ENCODE data around the gene TMEM62. TPM values are rescaled to one million over a fixed set of nuclear protein-coding genes. Genes with fewer than 3 reads are reported as not detected.

Gene TMEM62
- total and polyA plus RNA-seq, 10 of the 15 experiments (the other 5 are each of a cell fraction or from before 2014, with no cell fraction given), result 7.0 to 26.8 (median 14.9) TPM

DNA sequence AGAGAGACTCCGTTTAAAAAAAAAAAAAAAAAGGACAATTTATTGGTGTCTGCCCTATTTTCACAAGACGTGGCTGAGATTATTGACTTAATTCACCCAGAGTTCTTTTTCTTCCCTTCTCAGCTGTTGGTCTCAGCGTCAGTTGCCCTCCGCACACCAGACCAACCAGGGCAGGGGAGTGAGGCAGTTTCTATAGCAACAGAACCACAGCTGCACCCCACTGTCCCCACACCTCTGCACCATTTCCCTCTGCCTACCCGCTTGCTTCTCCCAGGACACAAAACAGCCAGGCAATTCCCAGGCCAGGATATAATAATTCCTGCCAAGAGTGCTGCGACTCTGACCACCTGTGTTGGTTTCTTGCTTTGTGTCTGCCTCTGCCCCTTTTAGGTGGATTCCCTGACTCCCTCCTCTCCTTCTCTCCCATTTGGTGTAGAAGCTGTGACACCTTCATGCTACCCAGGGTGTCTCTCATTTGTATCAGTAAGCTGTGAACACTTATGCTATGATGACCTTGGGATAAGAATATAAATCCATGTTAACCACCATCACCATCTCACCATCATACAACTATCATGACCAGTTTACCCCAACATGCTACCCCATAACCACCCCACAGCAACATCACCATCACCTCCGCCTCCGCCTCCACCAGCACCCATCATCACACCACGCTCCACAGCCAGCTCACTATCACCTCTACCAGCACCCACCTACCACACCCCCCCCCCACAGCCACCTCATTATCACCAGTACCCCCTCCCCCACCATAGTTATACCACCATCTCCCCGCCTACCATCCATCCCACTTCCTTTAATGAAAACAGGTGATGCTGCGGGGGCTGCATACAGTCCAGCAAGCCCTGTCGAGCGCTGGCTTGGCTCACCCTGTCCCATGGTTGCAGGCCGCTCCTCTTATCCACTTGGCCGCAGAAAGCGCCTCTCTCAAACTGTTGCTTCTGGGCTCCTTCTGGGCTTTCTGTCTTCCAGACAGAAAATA lies 86.8 kb downstream of the TMEM62 start:
- no peak for DNase-seq (ENCODE audit: low read depth, low spot score)
- intact Hi-C loops (cut with micrococcal nuclease; ENCODE audit: unreplicated experiment), result no loop called here
- 75% methylated on average over 12 of the region's 16 CpGs for WGBS (ENCODE audit: insufficient coverage, insufficient replicate concordance, low lambda C conversion rate, missing lambda C conversion rate)
- in situ Hi-C loops (cut with MboI), result no loop called here
- ChIA-PET POLR2A (no interaction called here), RAD21 (ENCODE audit: unreplicated experiment) (interaction anchor here (1.1 kb wide), 1 partner anchor 66 kb away, joined by 3 read pairs; no protein-coding TSS in a partner anchor), SMC1A (ENCODE audit: uncharacterized antibody, unreplicated experiment) (no interaction called here), CTCF (interaction anchor here (1.0 to 2.4 kb wide), 4 partner anchors 16 to 65 kb away, joined by 3 to 7 read pairs (median 5); partner anchors contain the start of gene TGM5)
- no peak overlapping the region for H3K27ac ChIP-seq (ENCODE audit: control insufficient read depth, insufficient read depth)
- no peak for ATAC-seq
- no TSS peak for BruUV-seq (replicated peaks)
- no peaks in the 10 kb centered on the region for H4K20me1 ChIP-seq (ENCODE audit: control insufficient read depth, insufficient read depth)
- no peak for FAIRE-seq
- TF ChIP-seq, protein P1, sequence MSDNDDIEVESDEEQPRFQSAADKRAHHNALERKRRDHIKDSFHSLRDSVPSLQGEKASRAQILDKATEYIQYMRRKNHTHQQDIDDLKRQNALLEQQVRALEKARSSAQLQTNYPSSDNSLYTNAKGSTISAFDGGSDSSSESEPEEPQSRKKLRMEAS (IDR thresholded peaks at IDR 0.05; ENCODE audit: low read depth, low read length), result no peak
- TF ChIP-seq, protein P2, sequence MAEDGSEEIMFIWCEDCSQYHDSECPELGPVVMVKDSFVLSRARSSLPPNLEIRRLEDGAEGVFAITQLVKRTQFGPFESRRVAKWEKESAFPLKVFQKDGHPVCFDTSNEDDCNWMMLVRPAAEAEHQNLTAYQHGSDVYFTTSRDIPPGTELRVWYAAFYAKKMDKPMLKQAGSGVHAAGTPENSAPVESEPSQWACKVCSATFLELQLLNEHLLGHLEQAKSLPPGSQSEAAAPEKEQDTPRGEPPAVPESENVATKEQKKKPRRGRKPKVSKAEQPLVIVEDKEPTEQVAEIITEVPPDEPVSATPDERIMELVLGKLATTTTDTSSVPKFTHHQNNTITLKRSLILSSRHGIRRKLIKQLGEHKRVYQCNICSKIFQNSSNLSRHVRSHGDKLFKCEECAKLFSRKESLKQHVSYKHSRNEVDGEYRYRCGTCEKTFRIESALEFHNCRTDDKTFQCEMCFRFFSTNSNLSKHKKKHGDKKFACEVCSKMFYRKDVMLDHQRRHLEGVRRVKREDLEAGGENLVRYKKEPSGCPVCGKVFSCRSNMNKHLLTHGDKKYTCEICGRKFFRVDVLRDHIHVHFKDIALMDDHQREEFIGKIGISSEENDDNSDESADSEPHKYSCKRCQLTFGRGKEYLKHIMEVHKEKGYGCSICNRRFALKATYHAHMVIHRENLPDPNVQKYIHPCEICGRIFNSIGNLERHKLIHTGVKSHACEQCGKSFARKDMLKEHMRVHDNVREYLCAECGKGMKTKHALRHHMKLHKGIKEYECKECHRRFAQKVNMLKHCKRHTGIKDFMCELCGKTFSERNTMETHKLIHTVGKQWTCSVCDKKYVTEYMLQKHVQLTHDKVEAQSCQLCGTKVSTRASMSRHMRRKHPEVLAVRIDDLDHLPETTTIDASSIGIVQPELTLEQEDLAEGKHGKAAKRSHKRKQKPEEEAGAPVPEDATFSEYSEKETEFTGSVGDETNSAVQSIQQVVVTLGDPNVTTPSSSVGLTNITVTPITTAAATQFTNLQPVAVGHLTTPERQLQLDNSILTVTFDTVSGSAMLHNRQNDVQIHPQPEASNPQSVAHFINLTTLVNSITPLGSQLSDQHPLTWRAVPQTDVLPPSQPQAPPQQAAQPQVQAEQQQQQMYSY (CRISPR knock-in tag; IDR thresholded peaks at IDR 0.05), result no peak
- TF ChIP-seq NR2F1 (conservative IDR thresholded peaks at IDR 0.05) (no peak), GABPA (IDR thresholded peaks at IDR 0.05; ENCODE audit: low read depth) (no peak), ZNF24 (IDR thresholded peaks at IDR 0.05) (no peak), ZNF207 (IDR thresholded peaks at IDR 0.05; ENCODE audit: borderline replicate concordance) (no peak), KLF5 (IDR thresholded peaks at IDR 0.05; ENCODE audit: partially characterized antibody) (no peak)
- TF ChIP-seq, protein P3, sequence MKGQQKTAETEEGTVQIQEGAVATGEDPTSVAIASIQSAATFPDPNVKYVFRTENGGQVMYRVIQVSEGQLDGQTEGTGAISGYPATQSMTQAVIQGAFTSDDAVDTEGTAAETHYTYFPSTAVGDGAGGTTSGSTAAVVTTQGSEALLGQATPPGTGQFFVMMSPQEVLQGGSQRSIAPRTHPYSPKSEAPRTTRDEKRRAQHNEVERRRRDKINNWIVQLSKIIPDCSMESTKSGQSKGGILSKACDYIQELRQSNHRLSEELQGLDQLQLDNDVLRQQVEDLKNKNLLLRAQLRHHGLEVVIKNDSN (IDR thresholded peaks at IDR 0.05; ENCODE audit: borderline replicate concordance, extremely low read length, insufficient read depth, low read depth, low read length), result no peak
- H3K4me3 ChIP-seq, result no peak overlapping the region
- no peaks in the 10 kb centered on the region; the same call in 2 of the 3 replicates for H3K9me3 ChIP-seq (replicated peaks; ENCODE audit: control insufficient read depth, insufficient read depth, low read length)
- H3K4me1 ChIP-seq (ENCODE audit: control insufficient read depth, insufficient read depth, low read length), result no peaks in the 10 kb centered on the region
- no peak overlapping the region for H3K4me2 ChIP-seq (ENCODE audit: control insufficient read depth, insufficient read depth)
- no peaks in the 10 kb centered on the region for H3K79me2 ChIP-seq (ENCODE audit: control insufficient read depth, insufficient read depth, low read length)
- no peak overlapping the region for H3K9ac ChIP-seq (ENCODE audit: control insufficient read depth, insufficient read depth, low read length)
- H3K27me3 ChIP-seq (replicated peaks in 1 of 2; ENCODE audit: control insufficient read depth in 2 of 2, insufficient read depth in 2 of 2, low read length in 1 of 2), result no peaks in the 10 kb centered on the region
- no peaks in the 10 kb centered on the region for H3K36me3 ChIP-seq (ENCODE audit: control insufficient read depth in 2 of 2, insufficient read depth in 2 of 2, low read length in 1 of 2)
- no peak overlapping the region for H2AFZ ChIP-seq (ENCODE audit: control insufficient read depth, low read depth, low read length)

All from GM12878 (cell line).